ENCODE results near the gene NAA35.
"Not testable (repeated sequence)": the region's sequence is repeated elsewhere in the genome, so short reads cannot be mapped to it uniquely, and the experiment has no call there.

NAA35 gene

DNA sequence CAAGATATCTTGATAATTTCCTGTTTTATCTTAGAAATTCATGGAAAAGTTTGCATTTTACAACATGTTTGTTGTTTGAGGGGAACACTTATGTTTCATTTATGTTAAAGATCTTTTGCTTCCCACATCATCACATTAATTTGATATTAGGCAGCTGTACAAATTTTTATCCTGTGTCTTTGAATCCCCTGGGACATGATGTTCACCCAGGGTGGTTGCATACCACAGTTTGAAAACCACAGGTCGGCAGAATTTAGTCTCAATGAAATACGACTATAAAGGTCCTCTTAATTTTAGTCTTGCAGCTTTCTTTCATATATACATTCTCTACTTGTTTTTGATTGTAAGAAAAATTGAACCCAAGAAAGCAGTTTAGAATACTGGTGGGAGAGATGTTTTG, 3.7 kb downstream of the NAA35 start:
- DNase-seq (ENCODE audit: low read depth), result no peak

DNA sequence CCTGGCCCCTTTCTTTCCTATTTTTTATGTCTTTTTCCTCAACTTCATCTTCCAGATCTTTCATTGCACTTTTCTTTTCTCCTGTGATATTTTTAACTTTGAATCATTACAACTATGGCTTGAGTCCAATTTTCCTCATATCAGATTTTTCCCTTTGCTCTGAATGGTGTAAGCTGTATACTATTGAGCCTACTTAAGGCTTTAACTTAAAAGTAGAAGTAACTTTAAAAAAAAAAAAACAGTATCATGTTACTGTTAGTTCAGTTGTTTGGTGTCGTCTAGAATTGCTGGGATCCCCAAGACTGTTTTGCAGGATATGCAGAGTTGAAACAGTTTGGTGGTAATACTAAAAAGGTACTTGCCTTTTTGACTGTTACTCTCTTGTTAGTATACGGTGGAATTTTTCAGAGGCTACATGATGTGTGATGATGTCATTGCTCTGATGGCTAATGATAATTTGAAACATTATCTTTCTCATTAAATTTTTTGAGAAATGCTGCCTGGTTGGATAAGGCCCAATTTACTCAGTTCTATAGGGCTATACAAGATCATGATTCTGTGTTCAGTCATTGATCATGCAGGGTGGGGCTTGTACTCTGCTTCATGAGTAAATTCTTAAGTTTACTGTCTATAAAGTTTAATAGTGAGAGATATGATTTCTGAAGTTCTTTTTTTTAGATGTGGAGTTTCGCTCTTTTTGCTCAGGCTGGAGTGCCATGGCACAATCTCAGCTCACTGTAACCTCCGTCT, 8.8 kb downstream of the NAA35 start:
- DNase-seq (ENCODE audit: low read depth), result peak; percentile 8

DNA sequence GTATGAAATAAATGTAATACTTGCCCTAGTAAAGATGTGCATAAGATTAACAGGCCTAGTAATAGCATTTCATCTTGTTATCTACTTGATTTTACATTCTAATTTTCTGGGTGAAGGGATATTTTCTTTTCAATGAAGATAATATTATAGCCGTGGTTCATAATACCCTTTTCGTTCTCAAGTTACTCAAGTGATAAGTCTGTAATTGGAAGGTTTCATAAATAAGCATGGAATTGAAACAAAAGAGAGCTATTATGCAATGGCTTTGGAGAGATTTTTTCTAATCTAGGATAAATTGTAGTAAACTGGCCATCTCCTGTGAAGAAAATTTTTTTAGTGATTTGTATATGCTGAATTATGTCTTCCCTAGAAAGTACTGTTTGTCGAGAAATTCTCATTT, 19.0 kb downstream of the NAA35 start:
- DNase-seq (ENCODE audit: low read depth), result no peak

DNA sequence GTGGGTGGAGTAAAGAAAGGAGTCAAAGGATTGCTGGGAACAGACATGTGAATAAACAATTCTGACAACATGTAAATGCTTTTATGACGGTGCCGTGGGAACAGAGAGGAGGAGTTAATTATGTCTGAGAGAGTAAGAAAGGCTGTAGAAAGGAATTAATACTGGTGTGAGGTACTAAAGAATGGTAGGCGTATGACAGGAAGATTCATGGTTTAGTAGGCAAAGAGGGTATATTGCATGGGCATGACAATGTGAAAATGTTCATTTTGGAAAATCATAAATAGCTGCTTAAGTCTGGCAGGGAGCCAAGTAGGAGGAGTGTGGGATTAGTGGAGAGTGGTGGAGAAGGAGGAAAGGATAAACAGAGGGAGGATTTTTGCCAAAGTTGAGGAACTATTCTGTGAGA, 19.7 kb downstream of the NAA35 start:
- DNase-seq (ENCODE audit: low read depth), result no peak

- no peak for DNase-seq (ENCODE audit: low read depth)
Measured at GRCh38 chr9:85964526-85964925, 23.6 kb downstream of the NAA35 start.

DNA sequence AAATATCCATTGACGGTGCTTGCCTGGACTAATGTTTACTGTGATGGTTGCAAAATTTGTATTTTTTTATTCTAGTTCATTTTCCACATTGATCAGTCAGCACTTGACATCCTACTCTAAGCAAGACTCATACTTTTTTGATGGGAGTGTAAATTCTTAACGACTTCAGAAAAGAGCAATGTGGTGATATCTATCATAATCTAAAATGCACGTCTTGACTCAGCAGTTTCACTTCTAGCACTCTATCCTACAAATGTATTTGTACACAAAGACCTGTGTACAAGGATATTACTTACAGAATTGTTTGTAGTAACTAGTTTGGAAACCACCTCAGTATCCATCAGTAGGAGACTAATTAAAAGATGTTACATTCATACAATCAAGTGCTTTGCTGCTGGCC, 24.0 kb downstream of the NAA35 start:
- DNase-seq (ENCODE audit: low read depth), result no peak

DNA sequence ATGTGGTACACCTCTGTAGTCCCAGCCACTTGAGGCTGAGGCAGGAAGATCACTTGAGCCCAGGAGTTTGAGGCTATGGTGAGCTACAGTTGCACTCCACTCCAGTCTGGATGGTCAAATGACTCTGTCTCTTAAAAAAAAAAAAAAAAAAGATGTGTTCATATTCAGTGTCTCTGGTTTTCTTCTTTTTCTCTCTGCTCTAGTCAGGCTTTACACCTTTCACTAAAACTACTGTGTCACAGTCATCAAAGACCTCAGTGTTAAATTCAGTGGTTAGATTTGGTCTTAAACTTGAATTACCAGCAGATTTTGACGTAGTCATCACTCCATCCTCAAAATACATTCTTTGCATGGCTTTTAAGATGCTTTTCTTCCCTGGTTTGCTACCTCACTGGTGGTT, 28.8 kb downstream of the NAA35 start:
- no peak for DNase-seq (ENCODE audit: low read depth)

GRCh38 chr9:85971731-85972130, 30.8 kb downstream of the NAA35 start:
- peak; percentile 4 for DNase-seq (ENCODE audit: low read depth)

- DNase-seq (ENCODE audit: low read depth), result no peak
Measured at GRCh38 chr9:85973238-85973637, 32.3 kb downstream of the NAA35 start.

GRCh38 chr9:85974055-85974547, 33.2 kb downstream of the NAA35 start:
- not testable (repeated sequence) for DNase-seq (ENCODE audit: low read depth)

DNA sequence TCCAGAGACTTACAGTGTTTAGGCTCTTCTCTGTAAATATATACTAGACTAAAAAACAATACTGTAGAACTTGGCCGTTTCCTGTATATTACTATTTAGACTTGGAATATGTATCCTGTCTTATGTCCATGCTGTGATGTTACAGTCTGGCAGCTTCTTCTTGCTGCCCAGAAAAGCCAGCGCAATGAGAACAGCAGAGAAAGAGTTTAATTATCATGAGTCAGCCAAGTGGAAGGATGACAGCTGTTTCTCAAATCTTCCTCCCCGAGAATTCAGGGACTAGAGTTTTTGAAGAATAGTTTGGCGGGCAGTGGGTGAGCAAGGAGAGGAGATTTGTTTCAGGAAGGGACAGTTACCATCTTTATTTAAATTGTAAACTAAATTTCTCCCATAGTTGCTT, 37.5 kb downstream of the NAA35 start:
- no peak for DNase-seq (ENCODE audit: low read depth)

DNA sequence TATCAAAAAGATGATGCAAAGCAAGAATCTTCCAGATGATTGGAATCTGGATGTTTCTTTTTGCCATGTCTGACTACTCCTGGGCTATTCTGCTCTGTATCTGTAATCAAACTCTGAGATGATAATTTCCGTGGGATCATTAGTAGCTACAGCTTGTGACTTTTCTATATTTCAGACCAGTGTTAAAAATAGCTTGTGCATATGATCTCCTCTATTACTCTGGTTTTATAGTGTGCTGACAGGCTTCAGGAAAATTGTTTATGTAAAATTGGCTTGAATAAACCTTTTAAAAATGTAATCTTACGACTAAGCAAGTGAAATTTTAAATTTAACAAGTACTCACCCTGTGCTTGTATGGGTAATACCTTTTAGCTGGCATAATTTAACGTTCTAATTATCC, 40.4 kb downstream of the NAA35 start:
- DNase-seq (ENCODE audit: low read depth), result no peak

GRCh38 chr9:85984457-85984856, 43.5 kb downstream of the NAA35 start:
- no peak for DNase-seq (ENCODE audit: low read depth)

- DNase-seq (ENCODE audit: low read depth), result peak; percentile 29
Measured at GRCh38 chr9:85987236-85987635, 46.3 kb downstream of the NAA35 start.

GRCh38 chr9:85994191-85994590, 53.2 kb downstream of the NAA35 start:
- DNase-seq (ENCODE audit: low read depth), result no peak

GRCh38 chr9:85995097-85995496, 54.2 kb downstream of the NAA35 start:
- DNase-seq (ENCODE audit: low read depth), result no peak

- DNase-seq (ENCODE audit: low read depth), result no peak
Measured at GRCh38 chr9:85995599-85995998, 54.7 kb downstream of the NAA35 start.

- DNase-seq (ENCODE audit: low read depth), result no peak
Measured at GRCh38 chr9:86005253-86005775, 64.4 kb downstream of the NAA35 start.

DNA sequence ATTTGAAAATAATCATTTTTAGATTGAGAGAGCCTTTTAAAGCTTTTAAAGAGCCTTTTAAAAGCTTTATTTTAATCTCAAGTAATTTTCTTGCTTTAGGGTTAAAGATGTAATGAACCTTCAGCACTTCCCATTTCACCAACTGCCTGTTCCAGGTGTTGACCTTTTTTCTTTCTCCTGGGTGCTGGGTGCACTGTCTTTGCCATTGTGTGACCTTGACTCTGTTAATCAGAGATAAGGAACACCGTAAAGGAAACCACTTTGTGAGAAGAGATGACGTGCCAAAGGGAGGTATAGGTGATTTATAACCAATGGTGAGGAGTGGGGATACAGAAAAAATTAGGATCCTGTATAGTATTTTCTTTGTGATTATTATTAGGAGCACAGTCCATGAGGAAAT, 68.2 kb downstream of the NAA35 start:
- DNase-seq (ENCODE audit: low read depth), result no peak

DNA sequence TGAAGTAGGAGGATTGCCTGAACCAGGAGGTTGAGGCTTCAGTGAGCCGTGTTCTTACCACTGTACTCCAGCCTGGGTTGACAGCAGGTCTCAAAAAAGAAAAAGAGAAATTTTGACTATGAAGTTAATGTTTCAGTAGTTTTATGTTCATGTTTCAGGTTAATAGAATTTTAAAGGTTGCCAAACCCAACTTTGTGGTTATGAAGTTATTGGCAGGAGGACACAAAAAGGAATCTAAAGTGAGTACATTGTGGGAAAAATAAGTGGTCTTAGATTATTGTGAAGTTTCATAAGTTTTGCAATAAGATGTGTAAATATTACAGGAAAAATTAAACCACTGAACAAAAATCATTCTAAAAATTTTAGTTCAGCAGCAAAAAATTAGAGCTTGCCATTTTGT, 79.8 kb downstream of the NAA35 start:
- DNase-seq (ENCODE audit: low read depth), result no peak

DNA sequence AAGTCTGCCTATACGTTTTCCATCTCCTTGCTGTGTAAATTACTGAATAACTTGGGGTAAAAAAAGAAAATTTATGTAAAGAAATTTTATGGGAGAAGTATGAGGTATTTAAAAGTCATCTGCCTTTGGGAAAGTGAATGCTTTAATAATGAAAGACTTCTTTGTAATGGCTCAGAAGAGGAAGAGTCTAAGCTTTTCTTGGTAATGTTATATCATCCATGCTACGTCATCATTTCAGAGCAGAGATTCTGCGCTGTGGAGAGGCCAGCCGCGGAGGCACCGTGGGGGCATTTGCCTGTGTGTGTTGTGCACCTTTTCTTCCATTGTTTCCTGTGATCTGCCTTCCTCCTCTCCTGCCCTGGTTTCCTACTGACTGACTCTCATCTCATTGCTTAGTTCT, 80.2 kb downstream of the NAA35 start:
- DNase-seq (ENCODE audit: low read depth), result no peak

- no peak for DNase-seq (ENCODE audit: low read depth)
Measured at GRCh38 chr9:86022687-86023266, 81.8 kb downstream of the NAA35 start.

DNA sequence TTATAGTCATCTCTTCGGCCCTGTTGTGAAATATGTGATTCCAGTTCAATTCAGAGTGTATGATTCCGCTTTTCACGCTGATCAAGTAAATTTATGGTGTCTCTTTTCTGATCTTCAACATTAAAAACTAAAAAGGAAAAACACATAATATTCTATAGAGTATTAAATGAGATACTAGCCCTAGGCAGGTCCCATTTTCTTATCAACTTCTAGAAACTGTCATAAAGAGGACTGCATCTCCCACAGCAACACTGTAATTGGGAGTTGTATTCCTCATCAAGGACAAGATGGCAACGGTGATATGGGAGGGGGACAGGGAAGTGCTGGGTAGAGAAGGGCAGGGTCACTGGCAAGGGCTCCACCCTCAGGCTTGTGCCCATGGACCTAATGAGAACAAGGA, 86.8 kb downstream of the NAA35 start:
- DNase-seq (ENCODE audit: low read depth), result no peak

Measured in fibroblast of gingiva (primary cell).